Duodenal mucosa (tissue), 2 donors: ENCODE results near the gene PIAS3.

ENCODE experiments used
- H3K27ac ChIP-seq: one replicate; pipeline ENCODE4 v1.7.0; 2013; ENCODE audit warnings: low read depth, low read length
- H3K27me3 ChIP-seq, 2 donors: one replicate each; pipeline ENCODE4 v1.7.0; 2013; ENCODE audit warnings: low read length in 2 of 2, control low read depth in 1 of 2; ENCODE audit not compliant: insufficient read depth in 2 of 2, control insufficient read depth in 1 of 2
- H3K36me3 ChIP-seq, 2 donors: one replicate each; pipeline ENCODE4 v1.7.0; 2013; ENCODE audit warnings: low read length in 2 of 2, control low read depth in 1 of 2; ENCODE audit not compliant: insufficient read depth in 2 of 2, control insufficient read depth in 1 of 2
- H3K4me1 ChIP-seq, 2 donors: one replicate each; pipeline ENCODE4 v1.7.0; 2013; ENCODE audit warnings: low read length in 2 of 2, control low read depth in 1 of 2; ENCODE audit not compliant: insufficient read depth in 2 of 2, control insufficient read depth in 1 of 2
- H3K4me3 ChIP-seq, 2 donors: one replicate each; pipeline ENCODE4 v1.7.0; 2013; ENCODE audit warnings: low read length in 2 of 2, low read depth in 1 of 2
- H3K9ac ChIP-seq, 2 donors: one replicate each; pipeline ENCODE4 v1.7.0; 2013; ENCODE audit warnings: low read length in 2 of 2, low read depth in 1 of 2
- H3K9me3 ChIP-seq, 2 donors: one replicate each; pipeline ENCODE4 v1.7.0; 2013; ENCODE audit warnings: low read length in 2 of 2, control low read depth in 1 of 2; ENCODE audit not compliant: control insufficient read depth in 1 of 2

The PIAS3 gene

DNA sequence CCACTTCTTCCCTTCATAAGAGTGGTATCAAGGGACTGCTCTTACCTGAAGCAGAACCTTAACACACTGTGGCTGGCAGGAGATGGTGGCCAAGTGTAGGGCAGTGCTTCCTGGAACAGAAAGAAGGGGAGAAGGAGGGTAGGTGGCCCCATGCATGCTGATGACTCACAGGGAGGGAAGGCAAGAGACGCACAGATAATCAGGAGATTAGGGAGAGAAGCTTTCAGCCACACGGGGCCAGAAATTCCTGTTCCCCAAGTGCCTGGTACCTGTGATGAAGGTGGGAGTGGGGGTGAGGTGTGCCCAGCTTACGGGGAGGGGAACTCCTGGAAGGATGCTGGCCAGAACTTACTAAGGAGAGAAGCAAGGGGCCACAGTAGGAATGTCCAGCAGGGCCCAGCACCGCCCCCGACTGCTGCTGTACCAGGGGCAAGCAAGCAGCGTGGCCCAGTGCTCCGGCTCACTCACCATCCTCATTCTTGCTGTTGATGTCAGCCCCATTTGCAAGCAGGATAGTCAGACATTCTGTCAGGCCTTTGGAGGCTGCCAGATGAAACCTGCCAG is 19.1 kb upstream of the PIAS3 start:
- no peak overlapping the region for H3K9ac ChIP-seq
- no peaks in the 10 kb centered on the region for H3K27me3 ChIP-seq
- no peak overlapping the region for H3K27ac ChIP-seq
- H3K9me3 ChIP-seq = no peaks in the 10 kb centered on the region
- H3K36me3 ChIP-seq = no peaks in the 10 kb centered on the region
- no peak overlapping the region for H3K4me3 ChIP-seq
- no peaks in the 10 kb centered on the region for H3K4me1 ChIP-seq

DNA sequence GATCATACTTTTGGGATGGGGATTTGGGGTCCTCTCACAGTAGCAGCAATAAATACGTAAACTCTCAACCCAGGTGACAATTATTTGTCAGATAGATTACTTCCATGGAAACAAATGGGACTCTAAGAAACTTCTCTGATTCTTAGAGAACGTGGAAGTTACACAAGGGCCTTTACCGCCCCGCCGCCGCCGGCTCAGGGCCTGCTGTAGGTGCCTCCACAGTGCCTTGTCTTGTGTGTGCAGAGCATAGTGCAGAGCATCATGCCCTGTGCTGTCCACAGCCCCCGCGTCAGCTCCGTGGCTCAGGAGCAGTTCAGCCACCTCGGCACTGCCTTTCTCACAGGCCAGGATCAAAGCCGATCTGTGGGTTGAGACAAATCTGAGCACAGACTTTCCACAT is 15.8 kb upstream of the PIAS3 start:
- Histone ChIP-seq H3K36me3 (no peaks in the 10 kb centered on the region), H3K27ac (no peak overlapping the region), H3K9me3 (no peaks in the 10 kb centered on the region), H3K27me3 (peaks cover 5 to 6% of the 10 kb centered on the region in 2 donors), H3K9ac (no peak overlapping the region), H3K4me1 (peaks cover 5 to 7% of the 10 kb centered on the region in 2 donors), H3K4me3 (no peak overlapping the region)

DNA sequence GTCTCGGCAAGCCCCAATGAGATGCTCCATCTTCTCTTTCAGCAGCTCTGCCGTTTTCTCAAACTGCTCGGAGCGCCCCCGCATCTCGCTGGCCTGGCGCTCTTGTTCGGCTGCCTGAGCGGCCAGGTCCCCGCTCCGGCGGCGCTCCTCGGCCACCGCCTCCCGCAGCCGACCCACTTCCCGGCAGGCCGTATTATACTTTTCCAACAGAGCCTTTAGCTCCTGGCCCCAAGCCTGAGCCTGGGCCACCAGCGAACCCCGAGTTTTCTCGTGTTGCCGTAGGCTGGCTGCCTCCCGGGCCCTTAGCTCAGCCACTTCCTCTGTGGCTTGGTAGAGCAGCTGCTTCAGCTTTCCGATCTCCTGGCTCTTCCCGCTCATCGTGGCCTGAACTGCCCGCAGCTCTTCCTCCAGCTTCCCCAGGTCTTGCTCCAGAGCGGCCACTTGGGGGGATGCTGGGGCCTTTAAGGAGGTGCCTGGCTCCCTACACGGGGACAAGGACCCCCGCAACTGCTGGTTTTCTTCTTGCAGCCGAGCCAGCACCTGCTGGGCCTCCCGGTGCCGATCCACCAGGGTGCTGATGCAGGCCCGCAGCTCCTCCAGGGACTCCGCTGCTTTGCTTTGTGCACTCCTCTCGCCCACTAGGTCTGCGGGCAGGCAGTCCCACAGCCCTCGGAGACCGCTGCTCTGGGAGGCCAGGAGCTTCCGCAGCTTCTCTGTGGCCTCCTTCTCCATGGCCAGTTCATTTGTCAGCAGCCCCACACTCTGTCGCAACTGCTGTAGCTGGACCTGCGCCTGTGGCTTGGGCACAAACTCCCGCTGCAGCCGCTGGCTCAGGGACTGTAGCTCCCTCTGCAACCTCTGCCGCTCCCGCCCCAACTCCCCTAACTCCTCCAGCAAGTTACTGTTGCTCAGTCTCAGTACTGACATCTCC is 13.4 kb upstream of the PIAS3 start:
- peak overlapping the region; percentile 60 to 69 for H3K4me3 ChIP-seq
- peak overlapping the region; percentile 46 to 70 for H3K9ac ChIP-seq
- peaks cover 5 to 6% of the 10 kb centered on the region in 2 donors for H3K27me3 ChIP-seq
- H3K36me3 ChIP-seq = no peaks in the 10 kb centered on the region
- peaks cover 5 to 7% of the 10 kb centered on the region in 2 donors for H3K4me1 ChIP-seq
- no peak overlapping the region for H3K27ac ChIP-seq
- no peaks in the 10 kb centered on the region for H3K9me3 ChIP-seq

DNA sequence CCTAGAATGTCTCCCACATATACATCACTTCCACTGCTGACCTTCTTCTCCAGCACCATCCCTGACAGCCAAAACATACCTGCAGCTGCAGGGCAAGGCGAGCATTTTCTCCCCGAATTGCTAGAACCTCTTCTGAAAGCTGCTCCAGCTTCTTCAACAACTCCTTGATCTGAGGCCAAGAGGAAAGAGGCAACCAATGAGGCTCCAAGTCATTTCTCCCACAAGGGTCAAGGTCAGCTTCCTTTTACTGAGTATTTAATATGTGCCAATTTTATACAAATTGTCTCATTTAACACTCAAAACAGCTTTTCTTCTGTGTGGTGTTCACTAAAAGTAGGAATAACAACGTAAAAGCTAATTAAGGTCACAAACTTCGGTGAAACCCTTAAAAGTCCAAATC is 9.4 kb upstream of the PIAS3 start:
- H3K9me3 ChIP-seq = no peaks in the 10 kb centered on the region
- no peak overlapping the region for H3K4me3 ChIP-seq
- H3K4me1 ChIP-seq = peaks cover 5 to 7% of the 10 kb centered on the region in 2 donors
- H3K36me3 ChIP-seq = no peaks in the 10 kb centered on the region
- no peak overlapping the region for H3K27ac ChIP-seq
- H3K9ac ChIP-seq = no peak overlapping the region
- H3K27me3 ChIP-seq = peaks cover 5 to 10% of the 10 kb centered on the region in 2 donors

DNA sequence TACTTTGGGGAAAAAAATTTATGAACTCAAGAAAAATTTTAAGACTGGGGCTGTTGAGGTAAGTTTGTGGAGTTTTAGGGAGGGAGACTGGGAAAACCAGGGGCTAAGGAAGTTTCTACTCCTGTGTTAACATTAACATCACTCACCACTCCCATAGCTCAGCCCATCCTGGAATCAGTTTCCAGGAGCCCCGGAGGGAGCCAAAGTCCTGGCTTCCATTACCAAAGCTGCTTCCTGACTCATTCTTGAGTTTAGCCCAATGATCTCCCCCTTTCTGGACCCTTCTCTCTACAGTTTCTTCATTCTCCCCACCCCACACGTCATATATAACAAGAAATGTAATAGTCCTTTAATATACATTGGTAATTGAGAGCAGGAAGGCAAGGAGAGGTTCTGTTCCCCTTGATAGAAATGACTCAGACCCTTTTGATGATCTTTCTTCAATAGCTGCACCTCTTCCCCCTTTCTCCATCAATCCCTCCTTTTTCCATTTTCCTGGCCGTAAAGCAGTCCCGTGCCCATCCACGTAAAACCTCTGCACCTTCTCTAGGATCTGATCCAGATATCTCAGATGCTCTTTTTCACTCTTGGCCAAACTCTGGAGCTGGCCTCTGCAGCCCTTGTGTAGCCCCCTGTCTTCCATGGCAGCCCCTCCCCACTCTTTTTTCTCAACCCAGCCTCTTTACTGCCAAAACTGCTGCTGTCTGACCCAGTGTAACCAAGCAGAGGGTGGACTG is 4.6 kb upstream of the PIAS3 start:
- Histone ChIP-seq H3K36me3 (no peaks in the 10 kb centered on the region), H3K9me3 (no peaks in the 10 kb centered on the region), H3K9ac (no peak overlapping the region), H3K4me1 (peaks cover 5% of the 10 kb centered on the region in 2 donors), H3K4me3 (no peak overlapping the region), H3K27ac (no peak overlapping the region), H3K27me3 (peaks cover 0 to 3% of the 10 kb centered on the region in 2 donors)

DNA sequence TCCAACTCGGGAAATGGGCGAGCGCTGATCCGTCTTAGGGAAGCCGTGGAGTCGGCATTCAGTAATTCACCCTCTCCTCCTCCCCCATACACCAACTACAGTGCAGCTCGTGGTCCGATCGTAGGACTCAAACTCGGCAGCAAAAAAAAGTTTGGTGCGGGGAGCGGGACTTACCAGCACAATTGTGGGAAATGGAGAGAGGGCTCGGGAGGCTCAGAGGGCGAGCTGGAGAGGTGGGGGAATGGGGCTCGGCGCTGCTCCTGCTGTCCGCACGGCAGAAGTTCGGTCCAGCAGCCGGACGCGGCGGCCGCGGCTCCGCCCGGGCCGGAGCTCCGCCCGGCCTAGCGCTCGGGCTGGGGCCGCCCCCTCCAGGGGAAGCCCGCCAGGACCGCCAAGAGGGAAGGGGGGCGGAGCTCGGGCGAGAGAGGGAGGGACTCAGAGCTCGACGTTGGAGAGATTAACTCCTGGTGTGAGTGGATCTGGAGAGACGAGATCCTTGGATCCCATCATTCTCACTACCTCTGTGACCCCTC is 676 bp upstream of the PIAS3 start:
- H3K36me3 ChIP-seq = peaks cover 7 to 21% of the 10 kb centered on the region in 2 donors
- peak overlapping the region; percentile 60 for H3K27ac ChIP-seq
- H3K4me1 ChIP-seq = peaks cover 12 to 17% of the 10 kb centered on the region in 2 donors
- peak overlapping the region; percentile 80 to 92 for H3K4me3 ChIP-seq
- H3K27me3 ChIP-seq = no peaks in the 10 kb centered on the region
- H3K9me3 ChIP-seq = no peaks in the 10 kb centered on the region
- H3K9ac ChIP-seq = peak overlapping the region; percentile 59 to 76

DNA sequence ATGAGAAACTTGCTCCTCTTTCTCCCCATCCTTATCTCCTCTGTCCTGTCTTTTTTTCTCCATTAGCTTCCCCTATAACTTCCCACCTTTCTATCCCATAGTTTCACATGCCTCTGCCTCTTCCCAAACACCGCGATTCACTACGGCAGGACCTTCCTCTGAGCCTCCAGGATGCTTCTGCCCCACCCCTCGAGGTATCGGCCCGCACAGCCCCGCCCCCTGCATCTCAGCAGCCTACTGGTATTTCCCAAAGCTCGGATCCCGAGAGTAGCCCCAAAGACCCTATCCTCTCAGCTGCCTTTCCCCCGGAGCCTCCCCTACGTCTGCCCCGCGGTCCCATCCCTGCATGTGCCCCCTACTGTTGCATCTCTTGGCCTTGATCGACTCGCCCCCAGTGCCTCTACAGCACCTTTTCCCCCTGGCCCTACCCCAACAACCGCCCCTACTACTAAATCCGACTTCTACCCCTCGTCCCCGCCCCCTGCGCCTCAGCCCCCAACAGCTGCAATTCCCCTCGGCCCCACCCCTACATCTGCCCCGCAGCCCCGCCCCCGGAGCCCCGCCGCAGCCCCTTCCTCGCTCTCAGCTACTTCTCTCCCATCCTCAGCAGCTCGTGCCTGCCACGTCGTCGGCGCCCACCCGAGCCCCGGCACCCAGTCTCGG is 512 bp downstream of the PIAS3 start:
- Histone ChIP-seq H3K4me1 (peaks cover 12 to 17% of the 10 kb centered on the region in 2 donors), H3K9me3 (no peaks in the 10 kb centered on the region), H3K27ac (no peak overlapping the region), H3K36me3 (peaks cover 14 to 32% of the 10 kb centered on the region in 2 donors), H3K27me3 (no peaks in the 10 kb centered on the region), H3K4me3 (peak overlapping the region; percentile 80 to 92), H3K9ac (peak overlapping the region; percentile 63 to 76)

DNA sequence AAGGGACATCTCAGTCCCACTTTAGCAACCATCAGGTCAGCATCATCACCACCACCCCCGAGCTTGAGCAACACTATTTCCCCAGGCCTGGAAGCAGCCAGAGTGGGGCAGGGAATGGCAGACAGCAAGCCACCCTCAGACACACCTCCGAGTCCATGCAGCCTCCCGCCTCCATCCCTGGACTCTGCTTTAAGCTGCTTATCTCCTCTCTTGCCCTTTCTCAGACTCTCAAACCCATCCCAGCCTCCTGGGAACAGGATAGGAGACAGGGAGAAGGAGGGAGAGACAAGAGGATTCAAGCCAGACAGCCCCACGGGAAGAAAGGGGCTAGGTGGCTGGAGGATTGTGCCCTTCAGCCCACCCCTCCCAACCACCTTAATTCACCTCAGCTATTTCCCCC is 1.7 kb downstream of the PIAS3 start:
- Histone ChIP-seq H3K4me3 (no peak overlapping the region), H3K36me3 (peaks cover 14 to 36% of the 10 kb centered on the region in 2 donors), H3K4me1 (peaks cover 12 to 17% of the 10 kb centered on the region in 2 donors), H3K27ac (no peak overlapping the region), H3K27me3 (no peaks in the 10 kb centered on the region), H3K9ac (no peak overlapping the region), H3K9me3 (no peaks in the 10 kb centered on the region)

DNA sequence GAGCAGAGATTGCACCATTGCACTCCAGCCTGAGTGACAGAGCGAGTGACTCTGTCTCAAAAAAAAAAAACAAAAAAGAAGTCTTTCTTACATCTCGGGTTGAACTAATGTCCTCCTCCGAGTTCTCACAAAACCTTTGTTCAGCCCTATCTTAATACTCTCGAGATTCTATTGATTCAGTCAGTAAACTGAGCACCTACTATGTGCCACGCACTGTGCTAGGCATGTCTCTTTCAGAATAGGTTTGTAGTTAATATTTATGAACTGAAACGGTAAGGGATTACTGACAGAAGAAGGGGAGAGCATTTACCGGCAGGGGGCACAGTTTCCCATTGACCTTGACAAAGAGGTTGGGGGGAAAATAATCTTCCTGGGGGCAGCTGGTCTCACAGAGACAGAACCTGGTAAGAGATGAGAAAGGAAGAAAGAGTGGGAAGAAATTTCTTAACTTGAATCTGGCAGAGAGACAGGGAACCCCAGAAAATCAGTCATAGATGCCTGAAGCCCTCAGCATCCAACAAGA is 3.4 kb downstream of the PIAS3 start:
- no peak overlapping the region for H3K9ac ChIP-seq
- H3K27me3 ChIP-seq = no peaks in the 10 kb centered on the region
- peaks cover 12 to 17% of the 10 kb centered on the region in 2 donors for H3K4me1 ChIP-seq
- H3K9me3 ChIP-seq = no peaks in the 10 kb centered on the region
- H3K4me3 ChIP-seq = no peak overlapping the region
- H3K36me3 ChIP-seq = peaks cover 20 to 43% of the 10 kb centered on the region in 2 donors
- H3K27ac ChIP-seq = no peak overlapping the region
